Activated naive CD4-positive, alpha-beta T cell treated with anti-CD3 and anti-CD28 coated beads, Interleukin-2, amount 50 U/mL, for 16 hours (primary cell): ENCODE measurements around the gene C19orf18.
A peak's percentile ranks its signal among the peaks of the same experiment; 100 is the strongest.

Experiments used
- DNase-seq: peaks from one replicate; pipeline ENCODE4 v3.0.0-alpha.2; 2020

The C19orf18 gene

DNA sequence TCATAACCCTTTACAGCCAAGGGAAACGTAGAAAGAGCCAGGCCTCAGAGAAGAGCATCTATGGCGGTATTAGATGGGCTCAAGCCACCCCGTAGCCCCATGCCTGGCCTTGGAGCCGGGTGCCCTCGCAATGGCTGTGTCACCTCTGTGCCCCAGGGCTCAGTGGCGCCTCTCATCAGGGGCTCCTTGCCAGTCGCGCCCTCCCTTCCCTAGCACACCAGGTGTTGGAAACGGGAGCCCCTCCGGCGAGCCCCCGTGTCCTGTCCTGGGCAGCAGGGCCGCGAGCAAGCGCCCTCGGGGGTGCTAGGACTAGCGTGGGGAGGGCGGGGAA lies 27.3 kb downstream of the C19orf18 start:
- no peak for DNase-seq

DNA sequence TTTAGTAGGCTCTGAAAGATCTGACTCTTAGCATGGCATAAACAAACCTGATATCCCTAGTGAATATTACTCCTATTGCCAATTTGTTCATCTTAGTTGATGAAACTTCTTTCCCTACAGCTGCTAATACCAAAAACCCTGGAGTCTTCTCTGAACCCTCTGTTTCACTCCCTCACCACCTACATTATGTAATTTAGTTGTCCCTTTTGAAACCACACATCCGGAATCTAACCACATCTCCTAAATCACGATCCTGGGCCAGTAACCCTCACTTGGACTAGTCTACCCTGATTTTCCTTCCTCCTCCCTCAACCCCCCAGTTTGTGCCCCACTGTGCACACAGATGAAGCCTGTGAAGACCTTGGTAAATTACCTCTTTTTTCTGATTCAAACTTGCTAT lies 28.0 kb downstream of the C19orf18 start:
- DNase-seq, result no peak

GRCh38 chr19:57941593-57941992 lies 32.7 kb downstream of the C19orf18 start:
- no peak for DNase-seq

GRCh38 chr19:57935731-57936130 lies 38.6 kb downstream of the C19orf18 start:
- no peak for DNase-seq

DNA sequence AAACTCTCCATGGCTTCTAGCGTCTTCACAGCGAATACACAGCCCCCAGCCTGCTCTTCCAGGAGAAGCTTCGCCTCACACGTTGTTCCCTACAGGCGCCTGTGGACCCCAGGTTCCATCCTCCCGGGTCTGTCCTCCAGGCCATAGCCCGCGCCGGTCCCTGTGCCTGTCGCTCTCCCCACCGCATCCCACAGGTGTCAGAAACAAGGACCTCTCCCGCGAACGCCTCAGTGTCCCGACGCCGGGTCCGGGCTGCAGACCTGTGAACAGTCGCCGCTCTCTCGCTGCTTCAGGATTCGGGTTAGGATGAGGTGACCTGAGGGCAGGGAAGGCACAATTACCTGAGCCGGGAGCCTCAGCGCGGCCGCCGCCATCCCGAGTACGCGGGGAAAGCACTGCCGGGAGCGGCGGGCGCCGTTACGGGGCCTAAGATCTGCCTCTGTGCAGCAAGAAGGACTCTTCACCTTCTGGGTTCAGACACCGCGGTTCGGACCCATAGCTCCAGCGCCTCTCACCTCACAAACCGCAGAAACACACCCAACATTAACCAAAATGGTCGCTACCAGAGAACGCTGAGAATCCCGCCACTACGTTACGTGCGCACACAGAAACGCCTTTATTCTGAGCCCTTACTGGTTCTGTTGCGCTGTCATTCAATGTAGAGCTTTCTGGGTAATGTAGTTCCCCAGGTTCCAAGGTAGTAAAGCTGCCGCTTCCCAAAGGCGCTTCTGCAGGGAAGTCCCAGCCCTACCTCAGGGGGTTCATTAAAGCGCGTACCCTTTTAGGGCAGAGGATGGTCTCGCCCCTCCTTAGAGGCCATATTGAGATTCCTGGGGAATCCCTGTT lies 39.3 kb downstream of the C19orf18 start, which contains the start of gene ZNF418:
Gene ZNF418 (minus strand): TSS at position 583 of the 846 bp plus-strand sequence. CDS start 1,580 bp downstream, outside the sequence.
- peak; percentile 34 for DNase-seq

DNA sequence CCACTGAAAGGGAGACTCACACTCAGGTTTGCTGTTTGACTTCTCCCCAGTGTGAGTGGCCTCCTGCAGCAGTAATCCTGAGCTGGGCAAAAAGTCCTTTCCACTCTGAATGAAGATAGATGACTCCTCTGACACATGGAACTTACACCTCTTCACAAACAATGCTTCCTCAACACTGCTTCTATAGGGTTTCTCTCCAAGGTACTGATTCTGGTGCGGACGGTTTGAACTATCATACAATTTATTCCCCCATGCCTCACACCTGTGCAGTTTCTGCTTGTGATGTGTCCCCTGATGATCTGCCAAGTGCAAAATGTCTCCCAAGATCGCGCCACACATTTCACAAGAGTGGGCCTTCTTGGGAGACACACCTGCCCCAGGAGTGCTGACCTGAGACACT lies 46.7 kb downstream of the C19orf18 start:
- no peak for DNase-seq

- DNase-seq, result peak; percentile 85
Observed at GRCh38 chr19:57916168-57916995, 58.0 kb downstream of the C19orf18 start, which contains the start of gene ZNF417. TSS of gene ZNF417 (minus strand) at chr19:57916592. CDS start at chr19:57916411, 181 bp downstream.

GRCh38 chr19:57914531-57914930 lies 59.8 kb downstream of the C19orf18 start:
- no peak for DNase-seq
